ENCODE results near the gene SUSD6. TPM values are rescaled to one million over a fixed set of nuclear protein-coding genes. Genes with fewer than 3 reads are reported as not detected.
"Not testable (repeated sequence)": the region's sequence is repeated elsewhere in the genome, so short reads cannot be mapped to it uniquely, and the experiment has no call there.

SUSD6 gene
- total RNA-seq, 1 experiment from 2014 or later, result 1.1 TPM

DNA sequence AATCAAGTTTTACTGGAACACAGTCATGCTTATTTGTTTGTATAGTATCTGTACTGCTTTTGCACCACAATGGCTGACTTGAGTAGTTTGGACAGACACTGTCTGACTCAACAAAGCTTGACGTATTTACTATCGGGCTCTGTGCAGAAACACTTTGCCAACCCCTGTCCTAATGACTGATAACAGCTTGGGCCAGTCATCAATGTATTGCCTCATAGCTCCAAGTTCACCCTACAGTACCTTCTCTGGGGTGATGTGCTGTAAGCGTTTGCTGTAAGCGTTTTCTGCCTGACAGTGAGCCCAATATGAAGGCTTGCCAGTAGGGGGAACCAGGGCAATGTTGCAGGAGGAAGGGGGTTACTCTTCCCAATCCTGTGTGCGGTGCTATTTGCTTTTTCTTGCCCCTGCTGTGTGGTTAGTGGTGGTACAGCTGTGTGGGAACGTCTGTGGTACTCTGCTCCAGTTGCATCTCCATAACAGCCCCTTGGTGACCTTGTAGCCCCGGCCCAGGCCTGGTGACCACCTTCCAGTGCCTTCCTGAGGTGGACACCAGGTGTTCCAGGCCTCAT lies 31.3 kb upstream of the SUSD6 start:
- H3K4me3 ChIP-seq (ENCODE audit: insufficient read depth, low read depth, low read length), result no peak overlapping the region
- no peaks in the 10 kb centered on the region; the same call in 1 of the 2 replicates for H3K27me3 ChIP-seq (ENCODE audit: control insufficient read depth, insufficient read depth, low read length)
- DNase-seq, result peak; percentile 71
- H3K36me3 ChIP-seq (replicated peaks; ENCODE audit: control insufficient read depth, insufficient read depth, low read length), result no peaks in the 10 kb centered on the region

GRCh38 chr14:69581316-69581935 lies 30.0 kb upstream of the SUSD6 start:
- Histone ChIP-seq H3K36me3 (replicated peaks; ENCODE audit: control insufficient read depth, insufficient read depth, low read length) (no peaks in the 10 kb centered on the region), H3K27me3 (ENCODE audit: control insufficient read depth, insufficient read depth, low read length) (no peaks in the 10 kb centered on the region; the same call in 1 of the 2 replicates), H3K4me3 (ENCODE audit: insufficient read depth, low read depth, low read length) (no peak overlapping the region)
- DNase-seq, result no peak

- DNase-seq, result no peak
- H3K4me3 ChIP-seq (ENCODE audit: insufficient read depth, low read depth, low read length), result no peak overlapping the region
- H3K27me3 ChIP-seq (ENCODE audit: control insufficient read depth, insufficient read depth, low read length), result no peaks in the 10 kb centered on the region
- H3K36me3 ChIP-seq (replicated peaks; ENCODE audit: control insufficient read depth, insufficient read depth, low read length), result no peaks in the 10 kb centered on the region
Measured at GRCh38 chr14:69582212-69582611, 29.2 kb upstream of the SUSD6 start.

DNA sequence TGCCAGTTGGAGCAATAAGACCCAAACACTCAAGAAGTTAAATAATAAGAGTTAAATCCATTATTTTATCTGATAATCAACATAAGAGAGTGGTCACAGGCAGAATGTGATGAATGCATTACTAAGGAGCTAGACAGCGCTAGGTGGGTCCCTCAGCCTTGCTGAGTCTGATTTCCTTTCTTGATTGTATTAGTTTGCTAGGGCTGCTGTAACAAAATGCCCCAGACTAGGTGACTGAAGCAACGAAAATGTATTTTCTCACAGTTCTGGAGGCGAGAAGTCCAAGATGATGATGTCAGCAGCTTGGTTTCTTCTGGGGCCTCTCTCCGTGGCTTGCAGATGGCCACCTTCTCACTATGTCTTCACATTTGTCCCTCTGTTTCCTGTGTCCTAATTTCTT lies 28.6 kb upstream of the SUSD6 start:
- H3K27me3 ChIP-seq (ENCODE audit: control insufficient read depth, insufficient read depth, low read length), result no peaks in the 10 kb centered on the region
- no peak for DNase-seq
- H3K36me3 ChIP-seq (replicated peaks; ENCODE audit: control insufficient read depth, insufficient read depth, low read length), result no peaks in the 10 kb centered on the region
- H3K4me3 ChIP-seq (ENCODE audit: insufficient read depth, low read depth, low read length), result no peak overlapping the region

- Histone ChIP-seq H3K36me3 (replicated peaks; ENCODE audit: control insufficient read depth, insufficient read depth, low read length) (no peaks in the 10 kb centered on the region), H3K27me3 (ENCODE audit: control insufficient read depth, insufficient read depth, low read length) (no peaks in the 10 kb centered on the region), H3K4me3 (ENCODE audit: insufficient read depth, low read depth, low read length) (no peak overlapping the region)
- DNase-seq, result no peak
Measured at GRCh38 chr14:69584389-69584788, 27.0 kb upstream of the SUSD6 start.

DNA sequence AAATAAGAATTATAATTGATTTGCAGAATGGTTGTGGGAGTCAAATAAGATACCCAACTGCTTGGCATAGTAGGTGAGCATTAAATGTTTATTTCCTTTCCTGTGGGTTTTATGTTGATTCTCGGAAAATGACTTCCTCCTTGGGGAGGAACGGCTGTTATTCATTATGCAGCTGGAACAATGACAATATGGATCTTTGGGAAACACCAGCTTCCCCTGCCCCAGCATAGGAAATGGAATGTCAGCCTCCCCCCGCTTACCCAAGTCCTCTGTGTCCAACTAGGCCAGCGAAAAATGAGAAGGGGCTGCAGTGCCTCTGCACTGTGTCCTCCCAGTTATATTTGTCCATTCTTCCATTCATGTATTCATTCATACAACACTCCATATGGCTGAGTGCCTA lies 25.0 kb upstream of the SUSD6 start:
- no peak for DNase-seq

GRCh38 chr14:69587389-69587788 lies 24.0 kb upstream of the SUSD6 start:
- no peak for DNase-seq
- no peak overlapping the region for H3K4me3 ChIP-seq (ENCODE audit: insufficient read depth, low read depth, low read length)
- H3K36me3 ChIP-seq (replicated peaks; ENCODE audit: control insufficient read depth, insufficient read depth, low read length), result no peaks in the 10 kb centered on the region
- H3K27me3 ChIP-seq (ENCODE audit: control insufficient read depth, insufficient read depth, low read length), result no peaks in the 10 kb centered on the region

More for the DNA sequence above, 25.0 kb upstream of the SUSD6 start:
- Histone ChIP-seq H3K27me3 (ENCODE audit: control insufficient read depth, insufficient read depth, low read length) (no peaks in the 10 kb centered on the region), H3K4me3 (ENCODE audit: insufficient read depth, low read depth, low read length) (no peak overlapping the region), H3K36me3 (replicated peaks; ENCODE audit: control insufficient read depth, insufficient read depth, low read length) (no peaks in the 10 kb centered on the region)

DNA sequence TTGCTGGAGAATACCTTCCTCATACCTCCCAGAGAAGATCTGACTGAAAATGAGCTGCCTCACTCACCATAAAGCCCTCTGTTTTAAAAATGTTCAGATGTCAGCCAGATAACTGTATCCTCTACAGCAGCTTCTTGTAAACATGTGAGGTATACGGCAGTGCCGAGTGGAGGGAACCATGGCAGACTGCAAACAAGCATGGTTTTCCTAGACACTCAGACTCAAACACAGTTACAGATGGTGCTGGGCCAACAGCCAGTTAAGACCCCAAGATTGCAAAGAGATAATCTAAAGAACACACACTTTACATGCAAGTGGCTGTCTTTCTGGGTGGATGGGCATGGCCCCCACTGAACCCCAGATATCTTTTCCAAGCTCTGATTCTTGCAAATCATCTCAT lies 20.1 kb upstream of the SUSD6 start:
- DNase-seq, result no peak
- H3K27me3 ChIP-seq (ENCODE audit: control insufficient read depth, insufficient read depth, low read length), result no peaks in the 10 kb centered on the region
- H3K36me3 ChIP-seq (replicated peaks; ENCODE audit: control insufficient read depth, insufficient read depth, low read length), result no peaks in the 10 kb centered on the region
- no peak overlapping the region for H3K4me3 ChIP-seq (ENCODE audit: insufficient read depth, low read depth, low read length)

DNA sequence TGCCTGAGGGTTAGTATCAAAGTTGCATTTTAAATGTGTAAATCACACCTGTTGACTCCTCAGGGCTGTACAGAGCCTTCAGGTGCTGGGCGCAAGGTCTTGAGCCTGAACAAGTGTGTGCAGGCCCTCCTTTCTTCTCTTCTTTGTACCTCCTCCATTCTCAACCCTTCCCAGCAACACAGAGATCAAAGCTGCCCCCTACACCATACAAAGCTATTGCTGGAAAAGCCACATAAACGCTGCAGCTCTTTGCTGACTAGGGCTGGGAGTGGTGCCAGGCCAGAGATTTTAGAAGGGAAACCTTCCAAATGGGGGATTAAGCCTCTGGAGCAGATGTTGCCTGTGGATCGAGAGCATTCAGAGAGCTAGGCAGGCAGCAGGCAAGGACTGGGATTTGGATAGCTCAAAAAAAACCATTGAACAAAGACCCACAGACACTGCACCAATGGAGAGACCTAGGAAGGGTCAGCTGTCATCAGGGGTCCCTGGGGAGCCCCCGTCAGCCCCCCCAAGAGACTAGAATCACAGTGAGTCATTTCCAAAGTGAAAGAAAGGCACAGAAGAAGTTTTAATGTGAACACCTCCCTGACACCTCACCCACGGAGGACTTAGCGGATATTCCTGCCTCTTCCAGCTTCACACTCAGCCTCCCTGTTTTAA lies 18.2 kb upstream of the SUSD6 start:
- H3K4me3 ChIP-seq (ENCODE audit: insufficient read depth, low read depth, low read length), result no peak overlapping the region
- H3K36me3 ChIP-seq (replicated peaks; ENCODE audit: control insufficient read depth, insufficient read depth, low read length), result no peaks in the 10 kb centered on the region
- H3K27me3 ChIP-seq (ENCODE audit: control insufficient read depth, insufficient read depth, low read length), result no peaks in the 10 kb centered on the region
- no peak for DNase-seq

GRCh38 chr14:69594846-69595245 lies 16.6 kb upstream of the SUSD6 start:
- Histone ChIP-seq H3K36me3 (replicated peaks; ENCODE audit: control insufficient read depth, insufficient read depth, low read length) (no peaks in the 10 kb centered on the region), H3K4me3 (ENCODE audit: insufficient read depth, low read depth, low read length) (no peak overlapping the region), H3K27me3 (ENCODE audit: control insufficient read depth, insufficient read depth, low read length) (no peaks in the 10 kb centered on the region)
- no peak for DNase-seq

- H3K36me3 ChIP-seq (replicated peaks; ENCODE audit: control insufficient read depth, insufficient read depth, low read length), result no peaks in the 10 kb centered on the region
- no peak for DNase-seq
- no peak overlapping the region for H3K4me3 ChIP-seq (ENCODE audit: insufficient read depth, low read depth, low read length)
- H3K27me3 ChIP-seq (ENCODE audit: control insufficient read depth, insufficient read depth, low read length), result no peaks in the 10 kb centered on the region
Measured at GRCh38 chr14:69595336-69595735, 16.1 kb upstream of the SUSD6 start.

GRCh38 chr14:69599431-69599830 lies 12.0 kb upstream of the SUSD6 start:
- not testable (repeated sequence) for DNase-seq; H3K27me3 ChIP-seq (ENCODE audit: control insufficient read depth, insufficient read depth, low read length); H3K36me3 ChIP-seq (replicated peaks; ENCODE audit: control insufficient read depth, insufficient read depth, low read length); H3K4me3 ChIP-seq (ENCODE audit: insufficient read depth, low read depth, low read length)

- H3K36me3 ChIP-seq (replicated peaks; ENCODE audit: control insufficient read depth, insufficient read depth, low read length), result no peaks in the 10 kb centered on the region
- no peak for DNase-seq
- no peaks in the 10 kb centered on the region for H3K27me3 ChIP-seq (ENCODE audit: control insufficient read depth, insufficient read depth, low read length)
- H3K4me3 ChIP-seq (ENCODE audit: insufficient read depth, low read depth, low read length), result no peak overlapping the region
Measured at GRCh38 chr14:69600304-69600891, 11.0 kb upstream of the SUSD6 start.

GRCh38 chr14:69605738-69606137 lies 5.7 kb upstream of the SUSD6 start:
- no peak for DNase-seq
- no peaks in the 10 kb centered on the region for H3K27me3 ChIP-seq (ENCODE audit: control insufficient read depth, insufficient read depth, low read length)
- no peaks in the 10 kb centered on the region for H3K36me3 ChIP-seq (replicated peaks; ENCODE audit: control insufficient read depth, insufficient read depth, low read length)
- H3K4me3 ChIP-seq (ENCODE audit: insufficient read depth, low read depth, low read length), result no peak overlapping the region
